ENCODE results near the gene ICOS. TPM values are rescaled to one million over a fixed set of nuclear protein-coding genes. Genes with fewer than 3 reads are reported as not detected.

Gene ICOS
- polyA plus RNA-seq, 6 donors from 2014 or later = 0.18 to 0.32 TPM; not detected in 4

- Mint-ChIP-seq H3K4me1 (no peaks in the 10 kb centered on the region), H3K36me3 (no peaks in the 10 kb centered on the region), H3K9me3 (peaks cover 0 to 3% (median 0%) of the 10 kb centered on the region in 7 donors), H3K27ac (no peak overlapping the region), H3K27me3 (peaks cover 8 to 39% (median 12%) of the 10 kb centered on the region in 3 donors), H3K4me3 (no peak overlapping the region)
- ATAC-seq (ENCODE audit: low read depth in 2 of 2) (no peak), DNase-seq (no peak)
These were observed 74.3 kb downstream of the ICOS start for GRCh38 chr2:204010628-204011560.

Other genes with a start within 250 kb of the ICOS start
- gene CD28, start 230.1 kb upstream of the ICOS start, polyA plus RNA-seq (ENCODE audit: low read depth in 6 of 6) = under 1 TPM; 0.05 to 0.58 (median 0.16) TPM
- gene CTLA4, start 69.0 kb upstream of the ICOS start, polyA plus RNA-seq (ENCODE audit: low read depth in 6 of 6) = under 1 TPM in 2 of 6 donors, not detected in 4; 0.22 to 0.60 TPM